Neuronal stem cell (in vitro differentiated cells): Measurements from ENCODE around the gene ARFGAP3.
A peak's percentile ranks its signal among the peaks of the same experiment; 100 is the strongest.

ENCODE experiments used
- DNase-seq: peaks from one replicate; pipeline ENCODE4 v3.0.0-alpha.2; 2013; ENCODE audit warnings: low spot score
- H2AFZ ChIP-seq: one replicate; pipeline ENCODE4 v1.6.1; 2013; ENCODE audit warnings: mild to moderate bottlenecking, low read length, inconsistent platforms
- H2AK5ac ChIP-seq: 2 replicates; pipeline ENCODE4 v1.6.1; 2013; ENCODE audit warnings: low read depth, mild to moderate bottlenecking, inconsistent platforms, low read length, moderate library complexity, mixed read lengths
- H2BK120ac ChIP-seq: 2 replicates; pipeline ENCODE4 v1.6.1; 2013; ENCODE audit warnings: low read depth, mild to moderate bottlenecking, inconsistent platforms, low read length, moderate library complexity, mixed read lengths
- H2BK12ac ChIP-seq: one replicate; pipeline ENCODE4 v1.6.1; 2013; ENCODE audit warnings: low read length, inconsistent platforms
- H2BK15ac ChIP-seq: 2 replicates; pipeline ENCODE4 v1.6.1; 2013; ENCODE audit warnings: mild to moderate bottlenecking, low read length, inconsistent platforms, mixed read lengths
- H2BK5ac ChIP-seq: one replicate; pipeline ENCODE4 v1.6.1; 2013; ENCODE audit warnings: inconsistent platforms, mild to moderate bottlenecking, low read length, moderate library complexity
- H3K14ac ChIP-seq: one replicate; pipeline ENCODE4 v1.6.1; 2013; ENCODE audit warnings: low read length, inconsistent platforms
- H3K18ac ChIP-seq: 2 replicates; pipeline ENCODE4 v1.6.1; 2013; ENCODE audit warnings: low read length, inconsistent platforms
- H3K23ac ChIP-seq: 2 replicates; pipeline ENCODE4 v1.6.1; 2013; ENCODE audit warnings: low read depth, mild to moderate bottlenecking, mixed read lengths, low read length, inconsistent platforms; ENCODE audit not compliant: poor library complexity
- H3K27ac ChIP-seq: replicated peaks from 3 replicates; pipeline ENCODE4 v1.5.1; 2013; ENCODE audit warnings: low read length, inconsistent platforms
- H3K27me3 ChIP-seq, 3 experiments: 2 replicates each; pipeline ENCODE4 v1.6.1; 2013; ENCODE audit warnings: low read length in 3 of 3, mild to moderate bottlenecking in 2 of 3, inconsistent platforms in 1 of 3, low read depth in 1 of 3, mixed read lengths in 1 of 3, moderate library complexity in 1 of 3; ENCODE audit not compliant: control insufficient read depth in 3 of 3, insufficient read depth in 3 of 3
- H3K36me3 ChIP-seq, 2 donors: replicated peaks in 1 of 2; 2 replicates each; pipeline ENCODE4 v1.6.1; 2013; ENCODE audit warnings: low read length in 2 of 2; ENCODE audit not compliant: control insufficient read depth in 2 of 2, insufficient read depth in 2 of 2
- H3K4ac ChIP-seq: 2 replicates; pipeline ENCODE4 v1.6.1; 2013; ENCODE audit warnings: inconsistent platforms, mild to moderate bottlenecking, low read length, moderate library complexity
- H3K4me1 ChIP-seq, 2 donors: 1 replicate in 1 of 2; 2 replicates in 1 of 2; pipeline ENCODE4 v1.6.1; 2013; ENCODE audit warnings: low read length in 2 of 2, low read depth in 1 of 2; ENCODE audit not compliant: control insufficient read depth in 2 of 2, insufficient read depth in 1 of 2
- H3K4me2 ChIP-seq: one replicate; pipeline ENCODE4 v1.6.1; 2013; ENCODE audit warnings: mild to moderate bottlenecking, low read length, inconsistent platforms; ENCODE audit not compliant: insufficient read depth, poor library complexity, severe bottlenecking
- H3K4me3 ChIP-seq, 2 donors: 2 replicates each; pipeline ENCODE4 v1.5.1; 2013; ENCODE audit warnings: low read length in 2 of 2, mild to moderate bottlenecking in 2 of 2, inconsistent platforms in 1 of 2, moderate library complexity in 1 of 2
- H3K79me1 ChIP-seq: one replicate; pipeline ENCODE4 v1.6.1; 2013; ENCODE audit warnings: low read depth, mild to moderate bottlenecking, inconsistent platforms, low read length, moderate library complexity
- H3K9ac ChIP-seq: one replicate; pipeline ENCODE4 v1.6.1; 2013; ENCODE audit warnings: mild to moderate bottlenecking, low read depth, low read length, inconsistent platforms; ENCODE audit not compliant: poor library complexity
- H3K9me3 ChIP-seq, 2 donors: replicated peaks in 1 of 2; 2 replicates each; pipeline versions ENCODE3 to v1.6.1; 2013; ENCODE audit warnings: low read length in 2 of 2, mild to moderate bottlenecking in 2 of 2, inconsistent platforms in 1 of 2, low read depth in 1 of 2, mixed read lengths in 1 of 2, moderate library complexity in 1 of 2; ENCODE audit not compliant: control insufficient read depth in 2 of 2, insufficient read depth in 1 of 2
- H4K8ac ChIP-seq: one replicate; pipeline ENCODE4 v1.6.1; 2013; ENCODE audit warnings: low read depth, mild to moderate bottlenecking, inconsistent platforms, low read length, moderate library complexity
- H4K91ac ChIP-seq: one replicate; pipeline ENCODE4 v1.6.1; 2013; ENCODE audit warnings: low read length, low read depth, mild to moderate bottlenecking, inconsistent platforms; ENCODE audit not compliant: poor library complexity
- WGBS, 2 donors: extraction: QIAGEN DNeasy Blood & Tissue Kit; methylation state at CpG; one replicate each; pipeline ENCODE4 v1.1.7; 2013; ENCODE audit warnings: missing lambda C conversion rate in 2 of 2, mixed read lengths in 1 of 2; ENCODE audit not compliant: insufficient read length in 2 of 2, insufficient replicate concordance in 1 of 2; ENCODE audit errors: extremely low coverage in 2 of 2; 5-methylcytosine and 5-hydroxymethylcytosine counted together

The ARFGAP3 gene

GRCh38 chr22:42904050-42904449 lies 47.0 kb upstream of the ARFGAP3 start:
- peak overlapping the region; percentile 49 for H4K8ac ChIP-seq
- H3K4ac ChIP-seq: no peak overlapping the region
- H3K4me1 ChIP-seq: peaks cover 0 to 24% of the 10 kb centered on the region in 2 donors
- H2BK5ac ChIP-seq: peak overlapping the region; percentile 14
- H3K9me3 ChIP-seq: no peaks in the 10 kb centered on the region
- H2BK12ac ChIP-seq: no peak overlapping the region
- no peaks in the 10 kb centered on the region for H3K27me3 ChIP-seq
- no peak overlapping the region for H2AFZ ChIP-seq
- no peak overlapping the region for H3K27ac ChIP-seq
- peak overlapping the region; percentile 12 for H2BK15ac ChIP-seq
- H3K18ac ChIP-seq: peak overlapping the region; percentile 84
- H3K4me3 ChIP-seq: no peak overlapping the region
- H3K36me3 ChIP-seq: peaks cover 3 to 46% of the 10 kb centered on the region in 2 donors
- H2AK5ac ChIP-seq: peak overlapping the region; percentile 38
- H4K91ac ChIP-seq: no peak overlapping the region
- peak overlapping the region; percentile 21 for H3K9ac ChIP-seq
- H3K4me2 ChIP-seq: no peak overlapping the region
- H3K23ac ChIP-seq: no peak overlapping the region
- peak overlapping the region; percentile 11 for H3K14ac ChIP-seq
- DNase-seq: no peak
- H2BK120ac ChIP-seq: no peak overlapping the region
- no CpG with 5 or more reads among the region's 12 CpGs for WGBS, 2 donors
- H3K79me1 ChIP-seq: peaks cover 4% of the 10 kb centered on the region

- Histone ChIP-seq H4K91ac (no peak overlapping the region), H2AK5ac (no peak overlapping the region), H4K8ac (no peak overlapping the region), H3K23ac (no peak overlapping the region), H2BK120ac (no peak overlapping the region), H2BK12ac (no peak overlapping the region), H3K14ac (no peak overlapping the region), H3K36me3 (peaks cover 3 to 42% of the 10 kb centered on the region in 2 donors), H3K18ac (no peak overlapping the region), H3K9ac (no peak overlapping the region), H2BK5ac (no peak overlapping the region), H3K27ac (no peak overlapping the region), H2AFZ (no peak overlapping the region), H3K9me3 (no peaks in the 10 kb centered on the region), H3K4me3 (no peak overlapping the region), H3K79me1 (peaks cover 4% of the 10 kb centered on the region), H3K4me1 (peaks cover 0 to 23% of the 10 kb centered on the region in 2 donors), H3K4ac (no peak overlapping the region), H3K4me2 (no peak overlapping the region), H3K27me3 (no peaks in the 10 kb centered on the region), H2BK15ac (no peak overlapping the region)
- no CpG with 5 or more reads among the region's 15 CpGs for WGBS, 2 donors
- DNase-seq: no peak
Measured at GRCh38 chr22:42902875-42903510, 45.9 kb upstream of the ARFGAP3 start.

- no peak overlapping the region for H3K4me3 ChIP-seq
- H3K4me1 ChIP-seq: peaks cover 0 to 23% of the 10 kb centered on the region in 2 donors
- no peak overlapping the region for H2AFZ ChIP-seq
- H2BK15ac ChIP-seq: no peak overlapping the region
- H3K9ac ChIP-seq: no peak overlapping the region
- H3K4ac ChIP-seq: no peak overlapping the region
- no peak overlapping the region for H3K27ac ChIP-seq
- no peak overlapping the region for H3K4me2 ChIP-seq
- H3K27me3 ChIP-seq: no peaks in the 10 kb centered on the region
- no peak overlapping the region for H4K8ac ChIP-seq
- H2BK5ac ChIP-seq: no peak overlapping the region
- no peak overlapping the region for H4K91ac ChIP-seq
- H3K9me3 ChIP-seq: no peaks in the 10 kb centered on the region
- DNase-seq: no peak
- H2BK12ac ChIP-seq: no peak overlapping the region
- no peak overlapping the region for H3K18ac ChIP-seq
- H3K79me1 ChIP-seq: peaks cover 4% of the 10 kb centered on the region
- no peak overlapping the region for H3K14ac ChIP-seq
- H2AK5ac ChIP-seq: no peak overlapping the region
- WGBS, 2 donors: no CpG with 5 or more reads among the region's 14 CpGs
- H3K23ac ChIP-seq: no peak overlapping the region
- H3K36me3 ChIP-seq: peaks cover 1 to 32% of the 10 kb centered on the region in 2 donors
- H2BK120ac ChIP-seq: no peak overlapping the region
Measured at GRCh38 chr22:42901790-42902508, 44.9 kb upstream of the ARFGAP3 start.

GRCh38 chr22:42897960-42898359 lies 40.9 kb upstream of the ARFGAP3 start:
- Histone ChIP-seq H3K9me3 (no peaks in the 10 kb centered on the region), H2AK5ac (no peak overlapping the region), H3K4me2 (no peak overlapping the region), H3K23ac (no peak overlapping the region), H3K4me3 (no peak overlapping the region), H2BK12ac (no peak overlapping the region), H3K27ac (no peak overlapping the region), H2BK15ac (no peak overlapping the region), H3K4me1 (peaks cover 0 to 4% of the 10 kb centered on the region in 2 donors), H3K9ac (no peak overlapping the region), H3K14ac (no peak overlapping the region), H3K79me1 (no peaks in the 10 kb centered on the region), H2AFZ (no peak overlapping the region), H3K27me3 (no peaks in the 10 kb centered on the region), H3K36me3 (peaks cover 1 to 25% of the 10 kb centered on the region in 2 donors), H4K91ac (no peak overlapping the region), H4K8ac (no peak overlapping the region), H2BK120ac (no peak overlapping the region), H3K18ac (no peak overlapping the region), H2BK5ac (no peak overlapping the region), H3K4ac (no peak overlapping the region)
- DNase-seq: no peak
- no CpG with 5 or more reads among the region's 7 CpGs for WGBS, 2 donors
